Transverse colon (tissue), 4 donors: Measurements from ENCODE around the gene TRPM8. TPM values are rescaled to one million over a fixed set of nuclear protein-coding genes. Genes with fewer than 3 reads are reported as not detected.

Experiments
- DNase-seq: peaks from one replicate; pipeline ENCODE4 v3.0.0-alpha.2; 2019
- H3K27ac ChIP-seq, 4 donors: fragments of 200-600 bp; sonication (generic); 2 replicates each; pipeline ENCODE4 v1.5.1; 2016 to 2018; ENCODE audit warnings: inconsistent platforms in 4 of 4
- H3K27me3 ChIP-seq: fragments of 200-600 bp; sonication (generic); 2 replicates; pipeline ENCODE4 v1.5.1; 2017; ENCODE audit warnings: inconsistent platforms
- H3K36me3 ChIP-seq, 4 donors: fragments of 200-600 bp; sonication (generic); 2 replicates each; pipeline ENCODE4 v1.5.1; 2017 to 2019; ENCODE audit warnings: inconsistent platforms in 4 of 4
- H3K4me1 ChIP-seq, 4 donors: fragments of 200-600 bp; sonication (generic); 2 replicates each; pipeline ENCODE4 v1.5.1; 2017 to 2020; ENCODE audit warnings: inconsistent platforms in 4 of 4
- H3K4me3 ChIP-seq, 4 donors: fragments of 200-600 bp; sonication (generic); 1 replicate in 1 of 4; 2 replicates in 3 of 4; pipeline versions ENCODE4 v1.5.1 to v1.6.1; 2017 to 2019; ENCODE audit warnings: inconsistent platforms in 4 of 4
- H3K9me3 ChIP-seq, 2 donors: fragments of 200-600 bp; sonication (generic); 2 replicates each; pipeline ENCODE4 v1.5.1; 2017 to 2019; ENCODE audit warnings: inconsistent platforms in 2 of 2
- CTCF ChIP-seq, 5 experiments: fragments of 200-600 bp in 3 of 5; fragments of 450-650 bp in 2 of 5; sonication (generic) in 3 of 5; IDR thresholded peaks; 1 replicate in 2 of 5; 2 replicates in 3 of 5; pipeline ENCODE4 v1.5.1; 2016 to 2017; ENCODE audit warnings: antibody characterized with exemption in 5 of 5, inconsistent platforms in 3 of 5, mild to moderate bottlenecking in 2 of 5, moderate library complexity in 1 of 5
- EP300 ChIP-seq: sonication (generic); formaldehyde crosslinking; IDR thresholded peaks from one replicate; pipeline ENCODE4 v1.6.1; 2017; ENCODE audit warnings: antibody characterized with exemption, low read depth
- POLR2A ChIP-seq: fragments of 450-650 bp; IDR thresholded peaks from one replicate; pipeline ENCODE4 v1.6.1; 2016; ENCODE audit warnings: antibody characterized with exemption, mild to moderate bottlenecking, moderate library complexity
- POLR2AphosphoS5 ChIP-seq, 3 donors: sonication (generic); formaldehyde crosslinking; IDR thresholded peaks; one replicate each; pipeline ENCODE4 v1.6.1; 2016; ENCODE audit warnings: antibody characterized with exemption in 3 of 3
- WGBS, 2 donors: methylation state at CpG; one replicate each; pipeline ENCODE4 v1.1.5; 2018; ENCODE audit warnings: low coverage in 1 of 2; 5-methylcytosine and 5-hydroxymethylcytosine counted together
- in situ Hi-C, 4 donors: fragments of 200-750 bp; cut with MboI; loops; one replicate each; pipeline versions ENCODE4 v1.15.0 to v1.15.1; 2017; ENCODE audit warnings: low sequenced_read_pairs in 3 of 4, low pct_ligation_motif_present in 1 of 4, low pct_unique_long_range_greater_than_20kb in 1 of 4
- intact Hi-C: fragments of 100-400 bp; cut with DNase I; formaldehyde crosslinking; loops from one replicate; pipeline ENCODE4 v1.15.1; 2023; ENCODE audit warnings: low total_unique reads
- total RNA-seq, 4 donors: library from RNA; depleted of rRNA; stranded (reverse); fragments of >200 nt; gene quantifications; one replicate each; pipeline ENCODE4 v1.1.0, GENCODE V29; 2016

Gene TRPM8
- total RNA-seq, 4 donors from 2014 or later: not detected

- 16 to 35% methylated on average over 6 to 7 of the region's 7 CpGs for WGBS, 2 donors
- TF ChIP-seq CTCF (IDR thresholded peaks at IDR 0.05): no peak
- no peak for TF ChIP-seq POLR2AphosphoS5 (IDR thresholded peaks at IDR 0.05)
- no peak for TF ChIP-seq EP300
- no peak for TF ChIP-seq POLR2A
- intact Hi-C loops (no loop called here), in situ Hi-C loops (loop anchor here in 2 of 4 donors (25.0 kb wide), 2 partner anchors 584 to 1159 kb away; no protein-coding TSS in a partner anchor)
- Histone ChIP-seq H3K9me3 (no peaks in the 10 kb centered on the region), H3K4me3 (no peak overlapping the region), H3K27ac (no peak overlapping the region), H3K36me3 (no peaks in the 10 kb centered on the region), H3K27me3 (peaks cover 11% of the 10 kb centered on the region), H3K4me1 (no peaks in the 10 kb centered on the region)
- DNase-seq: no peak
Measured at GRCh38 chr2:233953087-233953801, 36.1 kb downstream of the TRPM8 start.

GRCh38 chr2:233960203-233960602, 43.0 kb downstream of the TRPM8 start:
- Histone ChIP-seq H3K4me3 (no peak overlapping the region), H3K9me3 (no peaks in the 10 kb centered on the region), H3K27me3 (no peaks in the 10 kb centered on the region), H3K4me1 (no peaks in the 10 kb centered on the region), H3K36me3 (no peaks in the 10 kb centered on the region), H3K27ac (no peak overlapping the region)
- no peak for DNase-seq
- in situ Hi-C loops: loop anchor here in 2 of 4 donors (25.0 kb wide), 2 partner anchors 577 to 1152 kb away; no protein-coding TSS in a partner anchor
- no peak for TF ChIP-seq CTCF (IDR thresholded peaks at IDR 0.05)
- TF ChIP-seq EP300: no peak
- no peak for TF ChIP-seq POLR2A
- TF ChIP-seq POLR2AphosphoS5 (IDR thresholded peaks at IDR 0.05): no peak
- WGBS, 2 donors: 74 to 82% methylated on average over 2 of the region's 2 CpGs
- intact Hi-C loops: no loop called here

DNA sequence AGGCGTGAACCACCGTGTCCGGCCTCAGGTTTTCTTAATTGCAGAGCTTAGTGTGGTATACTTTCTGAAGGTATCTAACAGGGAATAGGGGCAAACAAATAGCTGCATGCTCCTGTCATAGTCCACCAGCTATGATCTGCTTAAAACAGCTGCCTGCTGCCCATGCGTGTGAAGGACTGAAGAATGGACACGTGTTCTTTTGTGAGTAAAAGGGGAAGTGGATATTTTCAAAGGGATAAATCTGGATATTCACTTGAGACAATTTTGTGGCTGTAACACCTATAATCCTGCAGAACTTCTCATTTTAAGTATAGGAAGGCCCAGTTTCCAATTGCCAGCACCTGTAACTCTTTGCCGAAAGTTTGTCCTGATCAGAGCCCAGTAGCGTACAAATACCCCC, 44.7 kb downstream of the TRPM8 start:
- TF ChIP-seq POLR2AphosphoS5 (IDR thresholded peaks at IDR 0.05): no peak
- no peak for TF ChIP-seq CTCF (IDR thresholded peaks at IDR 0.05)
- no peak for TF ChIP-seq EP300
- TF ChIP-seq POLR2A: no peak
- whole genome bisulfite sequencing, 2 donors: 91 to 97% methylated on average over 4 to 7 of the region's 7 CpGs
- Histone ChIP-seq H3K9me3 (no peaks in the 10 kb centered on the region), H3K27me3 (no peaks in the 10 kb centered on the region), H3K4me1 (no peaks in the 10 kb centered on the region), H3K36me3 (no peaks in the 10 kb centered on the region), H3K4me3 (no peak overlapping the region), H3K27ac (no peak overlapping the region)
- no peak for DNase-seq
- intact Hi-C loops (no loop called here), in situ Hi-C loops (loop anchor here in 2 of 4 donors (25.0 kb wide), 2 partner anchors 575 to 1150 kb away; no protein-coding TSS in a partner anchor)

DNA sequence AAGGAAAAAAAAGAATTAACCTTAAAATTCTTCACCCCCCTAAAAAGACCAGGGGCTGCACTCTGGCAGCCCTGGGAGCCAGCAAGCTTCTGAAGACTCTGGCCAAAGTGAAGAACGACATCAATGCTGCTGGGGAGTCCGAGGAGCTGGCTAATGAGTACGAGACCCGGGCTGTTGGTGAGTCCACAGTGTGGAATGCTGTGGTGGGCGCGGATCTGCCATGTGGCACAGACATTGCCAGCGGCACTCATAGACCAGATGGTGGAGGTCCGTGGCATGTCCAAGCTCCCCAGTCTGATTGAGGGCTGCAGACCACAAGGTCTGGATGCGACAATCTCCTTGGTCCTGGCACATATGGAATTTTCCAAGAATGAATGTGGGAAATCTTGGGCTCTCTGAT, 47.4 kb downstream of the TRPM8 start:
- TF ChIP-seq POLR2AphosphoS5 (IDR thresholded peaks at IDR 0.05): no peak
- TF ChIP-seq EP300: no peak
- TF ChIP-seq POLR2A: no peak
- no peak for TF ChIP-seq CTCF (IDR thresholded peaks at IDR 0.05)
- DNase-seq: no peak
- Histone ChIP-seq H3K27me3 (no peaks in the 10 kb centered on the region), H3K36me3 (no peaks in the 10 kb centered on the region), H3K4me1 (no peaks in the 10 kb centered on the region), H3K27ac (no peak overlapping the region), H3K4me3 (no peak overlapping the region), H3K9me3 (no peaks in the 10 kb centered on the region)
- in situ Hi-C loops: loop anchor here in 2 of 4 donors (25.0 kb wide), 2 partner anchors 573 to 1148 kb away; no protein-coding TSS in a partner anchor
- intact Hi-C loops: no loop called here
- WGBS, 2 donors: 80 to 97% methylated on average over 1 to 9 of the region's 9 CpGs
